Keratinocyte (primary cell): ENCODE measurements around the gene FURIN. TPM values are rescaled to one million over a fixed set of nuclear protein-coding genes. Genes with fewer than 3 reads are reported as not detected.

Source experiments
- DNase-seq: peaks from one replicate; pipeline ENCODE4 v3.0.0-alpha.2; 2011; ENCODE audit warnings: low read depth, missing footprints, low spot score
- FAIRE-seq: peaks from 2 replicates; lab custom pipeline; 2011; peaks lifted over from hg19 to GRCh38; lab: Jason Lieb, UNC
- H2AFZ ChIP-seq: 2 replicates; pipeline ENCODE4 v1.6.0; 2012; ENCODE audit warnings: low read length, control low read depth, inconsistent platforms; ENCODE audit not compliant: control insufficient read depth
- H3K27ac ChIP-seq: 2 replicates; pipeline ENCODE4 v1.5.1; 2011; ENCODE audit warnings: low read length; ENCODE audit not compliant: control insufficient read depth, insufficient read depth
- H3K27me3 ChIP-seq: 3 replicates; pipeline ENCODE4 v1.6.0; 2011; ENCODE audit warnings: low read length; ENCODE audit not compliant: control insufficient read depth, insufficient read depth; ENCODE audit errors: extremely low read depth
- H3K36me3 ChIP-seq, 2 experiments: 2 replicates in 1 of 2; 3 replicates in 1 of 2; pipeline ENCODE4 v1.5.1; 2011; ENCODE audit warnings: low read length in 2 of 2, mild to moderate bottlenecking in 1 of 2; ENCODE audit not compliant: control insufficient read depth in 2 of 2, insufficient read depth in 2 of 2; ENCODE audit errors: extremely low read depth in 1 of 2
- H3K4me1 ChIP-seq: 3 replicates; pipeline ENCODE4 v1.5.1; 2011; ENCODE audit warnings: low read length; ENCODE audit not compliant: control insufficient read depth, insufficient read depth; ENCODE audit errors: extremely low read depth
- H3K4me2 ChIP-seq: 3 replicates; pipeline ENCODE4 v1.6.0; 2011; ENCODE audit warnings: low read depth, low read length; ENCODE audit not compliant: control insufficient read depth, insufficient read depth; ENCODE audit errors: extremely low read depth
- H3K4me3 ChIP-seq, 3 experiments: fragments of 200-600 bp in 1 of 3; sonication (generic) in 1 of 3; 2 replicates in 2 of 3; 3 replicates in 1 of 3; pipeline ENCODE4 v1.5.1; 2011 to 2016; ENCODE audit warnings: low read length in 3 of 3, mild to moderate bottlenecking in 3 of 3, control low read depth in 2 of 3, inconsistent platforms in 1 of 3, low read depth in 1 of 3, mixed read lengths in 1 of 3, mixed run types in 1 of 3, moderate library complexity in 1 of 3; ENCODE audit not compliant: control insufficient read depth in 2 of 3, insufficient read depth in 2 of 3; ENCODE audit errors: extremely low read depth in 1 of 3
- H3K79me2 ChIP-seq: 2 replicates; pipeline ENCODE4 v1.6.0; 2012; ENCODE audit warnings: low read length; ENCODE audit not compliant: control insufficient read depth, insufficient read depth
- H3K9ac ChIP-seq: 3 replicates; pipeline ENCODE4 v1.6.0; 2011; ENCODE audit warnings: low read length; ENCODE audit not compliant: control insufficient read depth, insufficient read depth; ENCODE audit errors: extremely low read depth
- H3K9me1 ChIP-seq: 3 replicates; pipeline ENCODE4 v1.6.0; 2011; ENCODE audit warnings: low read length; ENCODE audit not compliant: control insufficient read depth, insufficient read depth; ENCODE audit errors: extremely low read depth
- H3K9me3 ChIP-seq: 2 replicates; pipeline ENCODE4 v1.5.1; 2012; ENCODE audit warnings: low read depth, low read length; ENCODE audit not compliant: control insufficient read depth
- H4K20me1 ChIP-seq: 3 replicates; pipeline ENCODE4 v1.6.0; 2011; ENCODE audit warnings: low read length; ENCODE audit not compliant: control insufficient read depth, insufficient read depth; ENCODE audit errors: extremely low read depth
- EZH2 ChIP-seq: IDR thresholded peaks from one replicate; pipeline ENCODE4 v1.6.1; 2012; ENCODE audit warnings: inconsistent platforms, mild to moderate bottlenecking, low read length, moderate library complexity
- dilution Hi-C: fragments of 300-500 bp; cut with MboI; formaldehyde crosslinking; loops from one replicate; pipeline ENCODE4 v1.7.0; 2020; ENCODE audit warnings: low sequenced_read_pairs; ENCODE audit not compliant: extremely low pct_ligation_motif_present
- polyA plus RNA-seq, 5 experiments: library from polyadenylated mRNA; depleted of rRNA in 3 of 5; stranded (reverse) in 3 of 5; stranded (forward) in 1 of 5; unstranded in 1 of 5; fragments of >200 nt; gene quantifications; 1 replicate in 1 of 5; 2 replicates in 3 of 5; 3 replicates in 1 of 5; pipeline versions ENCODE4 v1.2.1 to v1.2.3, GENCODE V29; 2011 to 2012; ENCODE audit warnings: missing spikeins in 2 of 5, low read depth in 1 of 5, low replicate concordance in 1 of 5
- TF ChIP-seq, protein P1 (sequence below), 3 experiments: IDR thresholded peaks in 1 of 3; conservative IDR thresholded peaks in 1 of 3; optimal IDR thresholded peaks in 1 of 3; 2 replicates in 2 of 3; 3 replicates in 1 of 3; pipeline versions ENCODE3 to v1.5.1; 2011; ENCODE audit warnings: low read length in 3 of 3, mild to moderate bottlenecking in 3 of 3, moderate library complexity in 2 of 3, control low read depth in 1 of 3, inconsistent platforms in 1 of 3; ENCODE audit not compliant: insufficient read depth in 2 of 3; ENCODE audit errors: extremely low read depth in 1 of 3

The FURIN gene
- polyA plus RNA-seq, 1 donor (not counting 4 experiments of a cell fraction or from before 2014, with no cell fraction given): 22.8 TPM

DNA sequence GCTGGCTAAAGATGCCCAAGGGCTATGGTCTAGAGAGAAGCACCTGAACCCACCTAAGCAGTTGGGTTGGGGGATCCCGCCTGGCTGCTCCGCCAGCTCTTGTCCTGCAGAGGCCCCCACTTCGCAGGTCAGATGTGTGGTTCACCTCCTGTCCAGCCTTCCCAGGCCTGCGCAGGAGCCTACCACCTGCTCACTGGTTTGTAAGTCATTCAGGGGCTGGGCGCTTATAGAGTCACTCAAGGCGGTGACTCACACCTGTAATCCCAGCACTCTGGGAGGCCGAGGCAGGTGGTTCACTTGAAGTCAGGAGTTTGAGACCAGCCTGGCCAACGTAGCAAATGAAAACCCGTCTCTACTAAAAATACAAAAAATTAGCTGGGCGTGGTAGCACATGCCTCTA lies 3.9 kb upstream of the FURIN start:
- no peaks in the 10 kb centered on the region for H3K27me3 ChIP-seq
- no peaks in the 10 kb centered on the region for H3K36me3 ChIP-seq
- DNase-seq (no peak), FAIRE-seq (no peak)
- no peak overlapping the region for H3K9ac ChIP-seq
- H3K4me3 ChIP-seq: no peak overlapping the region
- peaks cover 34% of the 10 kb centered on the region for H3K4me1 ChIP-seq
- no peak overlapping the region for H3K4me2 ChIP-seq
- peaks cover 5% of the 10 kb centered on the region for H3K9me1 ChIP-seq
- no peaks in the 10 kb centered on the region for H3K9me3 ChIP-seq
- H2AFZ ChIP-seq: no peak overlapping the region
- H4K20me1 ChIP-seq: no peaks in the 10 kb centered on the region
- TF ChIP-seq EZH2: no peak
- TF ChIP-seq, protein P1, sequence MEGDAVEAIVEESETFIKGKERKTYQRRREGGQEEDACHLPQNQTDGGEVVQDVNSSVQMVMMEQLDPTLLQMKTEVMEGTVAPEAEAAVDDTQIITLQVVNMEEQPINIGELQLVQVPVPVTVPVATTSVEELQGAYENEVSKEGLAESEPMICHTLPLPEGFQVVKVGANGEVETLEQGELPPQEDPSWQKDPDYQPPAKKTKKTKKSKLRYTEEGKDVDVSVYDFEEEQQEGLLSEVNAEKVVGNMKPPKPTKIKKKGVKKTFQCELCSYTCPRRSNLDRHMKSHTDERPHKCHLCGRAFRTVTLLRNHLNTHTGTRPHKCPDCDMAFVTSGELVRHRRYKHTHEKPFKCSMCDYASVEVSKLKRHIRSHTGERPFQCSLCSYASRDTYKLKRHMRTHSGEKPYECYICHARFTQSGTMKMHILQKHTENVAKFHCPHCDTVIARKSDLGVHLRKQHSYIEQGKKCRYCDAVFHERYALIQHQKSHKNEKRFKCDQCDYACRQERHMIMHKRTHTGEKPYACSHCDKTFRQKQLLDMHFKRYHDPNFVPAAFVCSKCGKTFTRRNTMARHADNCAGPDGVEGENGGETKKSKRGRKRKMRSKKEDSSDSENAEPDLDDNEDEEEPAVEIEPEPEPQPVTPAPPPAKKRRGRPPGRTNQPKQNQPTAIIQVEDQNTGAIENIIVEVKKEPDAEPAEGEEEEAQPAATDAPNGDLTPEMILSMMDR (optimal IDR thresholded peaks at IDR 0.05 in 1 of 3, IDR thresholded peaks at IDR 0.05 in 1 of 3, conservative IDR thresholded peaks at IDR 0.05 in 1 of 3; ENCODE audit: extremely low read depth in 1 of 3, insufficient read depth in 2 of 3, low read length in 3 of 3): no peak
- dilution Hi-C loops: no loop called here
- no peaks in the 10 kb centered on the region for H3K79me2 ChIP-seq
- H3K27ac ChIP-seq: no peak overlapping the region

DNA sequence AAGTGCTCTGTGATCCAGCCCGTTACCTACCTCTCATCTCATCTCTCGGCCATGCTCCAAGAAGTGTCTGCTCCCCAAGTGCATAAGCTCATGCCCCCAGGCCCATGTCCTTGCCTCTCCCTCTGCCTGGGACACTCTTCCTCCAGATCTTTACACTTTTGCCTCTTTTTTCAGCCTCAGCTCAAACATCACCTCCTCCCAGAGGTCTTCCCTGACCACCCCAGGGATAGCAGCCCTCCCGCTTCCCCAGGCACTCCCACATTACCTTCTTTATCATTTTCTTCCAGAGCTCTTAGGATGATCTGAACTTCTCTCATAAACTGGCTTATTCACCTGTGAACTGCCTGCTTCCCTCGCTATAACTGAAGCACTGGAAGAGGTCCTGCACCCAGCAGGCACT lies 2.7 kb upstream of the FURIN start:
- no peak for FAIRE-seq
- Histone ChIP-seq H3K9me3 (no peaks in the 10 kb centered on the region), H3K4me1 (peaks cover 46% of the 10 kb centered on the region), H3K9me1 (peaks cover 5% of the 10 kb centered on the region), H4K20me1 (no peaks in the 10 kb centered on the region), H3K36me3 (no peaks in the 10 kb centered on the region), H3K79me2 (peaks cover 4% of the 10 kb centered on the region), H3K4me2 (no peak overlapping the region), H3K4me3 (no peak overlapping the region), H3K9ac (no peak overlapping the region), H3K27me3 (no peaks in the 10 kb centered on the region), H2AFZ (no peak overlapping the region), H3K27ac (no peak overlapping the region)
- no peak for DNase-seq
- TF ChIP-seq, protein P1 (optimal IDR thresholded peaks at IDR 0.05 in 1 of 3, IDR thresholded peaks at IDR 0.05 in 1 of 3, conservative IDR thresholded peaks at IDR 0.05 in 1 of 3; ENCODE audit: extremely low read depth in 1 of 3, insufficient read depth in 2 of 3, low read length in 3 of 3): no peak
- no peak for TF ChIP-seq EZH2
- dilution Hi-C loops: no loop called here
